DMS53 treated with DMSO at 0.1 percent for 48 hours (cell line): ENCODE data around the gene ZXDC.

Experiments used
- DNase-seq: peaks from one replicate; lab custom pipeline; 2025; ENCODE audit not compliant: unreplicated experiment; lab: John Stamatoyannopoulos, UW

Gene ZXDC

GRCh38 chr3:126456766-126457388 lies 18.8 kb downstream of the ZXDC start:
- DNase-seq: no peak

- no peak for DNase-seq
Observed at GRCh38 chr3:126456211-126456610, 19.5 kb downstream of the ZXDC start.

- DNase-seq: no peak
Observed at GRCh38 chr3:126454437-126455198, 21.1 kb downstream of the ZXDC start.

- DNase-seq: no peak
Observed at GRCh38 chr3:126454025-126454424, 21.7 kb downstream of the ZXDC start.

GRCh38 chr3:126452213-126452612 lies 23.5 kb downstream of the ZXDC start:
- no peak for DNase-seq

- no peak for DNase-seq
Observed at GRCh38 chr3:126451511-126451910, 24.2 kb downstream of the ZXDC start.

GRCh38 chr3:126450744-126451143 lies 24.9 kb downstream of the ZXDC start:
- DNase-seq: no peak

GRCh38 chr3:126450219-126450618 lies 25.5 kb downstream of the ZXDC start:
- no peak for DNase-seq

GRCh38 chr3:126449621-126450051 lies 26.1 kb downstream of the ZXDC start:
- no peak for DNase-seq

- no peak for DNase-seq
Observed at GRCh38 chr3:126448893-126449180, 26.9 kb downstream of the ZXDC start.

- DNase-seq: no peak
Observed at GRCh38 chr3:126448136-126448892, 27.4 kb downstream of the ZXDC start.

GRCh38 chr3:126447456-126448106 lies 28.1 kb downstream of the ZXDC start:
- no peak for DNase-seq

- DNase-seq: no peak
Observed at GRCh38 chr3:126446791-126447190, 28.9 kb downstream of the ZXDC start.

- no peak for DNase-seq
Observed at GRCh38 chr3:126446301-126446700, 29.4 kb downstream of the ZXDC start.

GRCh38 chr3:126445506-126445905 lies 30.2 kb downstream of the ZXDC start:
- DNase-seq: no peak

- DNase-seq: no peak
Observed at GRCh38 chr3:126442856-126443242, 32.8 kb downstream of the ZXDC start.

- DNase-seq: no peak
Observed at GRCh38 chr3:126442094-126442855, 33.4 kb downstream of the ZXDC start.

GRCh38 chr3:126441256-126441880 lies 34.3 kb downstream of the ZXDC start:
- DNase-seq: no peak

- DNase-seq: no peak
Observed at GRCh38 chr3:126440709-126440995, 35.0 kb downstream of the ZXDC start.

- no peak for DNase-seq
Observed at GRCh38 chr3:126439968-126440708, 35.6 kb downstream of the ZXDC start.
